HepG2 (cell line): Measurements from ENCODE around the gene OPRL1. TPM values are rescaled to one million over a fixed set of nuclear protein-coding genes. Genes with fewer than 3 reads are reported as not detected.

Source experiments
- DPF2 ChIP-seq: sonication (generic); formaldehyde crosslinking; IDR thresholded peaks from 2 replicates; pipeline ENCODE4 v1.4.0; 2020; ENCODE audit warnings: mild to moderate bottlenecking, low read depth, missing genetic modification reagents, borderline replicate concordance
- HINFP ChIP-seq: sonication (generic); formaldehyde crosslinking; IDR thresholded peaks from 2 replicates; pipeline ENCODE4 v1.4.0; 2020; ENCODE audit warnings: low read depth, mild to moderate bottlenecking, missing genetic modification reagents
- HNF1A ChIP-seq, 2 experiments: sonication (generic) in 1 of 2; formaldehyde crosslinking in 1 of 2; IDR thresholded peaks; 2 replicates each; pipeline versions ENCODE4 v1.4.0 to v1.6.1; 2016 to 2020; ENCODE audit warnings: borderline replicate concordance in 1 of 2, low read depth in 1 of 2, mild to moderate bottlenecking in 1 of 2, missing genetic modification reagents in 1 of 2
- KDM3A ChIP-seq: IDR thresholded peaks from 2 replicates; pipeline ENCODE4 v1.6.1; 2018; ENCODE audit warnings: low read depth, missing compliant biosample characterization
- MLXIP ChIP-seq: sonication (generic); formaldehyde crosslinking; IDR thresholded peaks from 2 replicates; pipeline ENCODE4 v1.9.0; 2021; ENCODE audit warnings: missing genetic modification reagents, borderline replicate concordance
- NR2F1 ChIP-seq, 2 experiments: fragments of 450-650 bp in 1 of 2; formaldehyde crosslinking in 1 of 2; IDR thresholded peaks; 2 replicates each; pipeline versions ENCODE4 v1.5.0 to v1.6.1; 2016 to 2020; ENCODE audit warnings: mild to moderate bottlenecking in 1 of 2, missing compliant biosample characterization in 1 of 2, missing genetic modification reagents in 1 of 2, moderate library complexity in 1 of 2
- RORA ChIP-seq: sonication (generic); formaldehyde crosslinking; IDR thresholded peaks from 2 replicates; pipeline ENCODE4 v1.5.0; 2020; ENCODE audit warnings: mild to moderate bottlenecking, missing genetic modification reagents, moderate library complexity
- TCF7L2 ChIP-seq: IDR thresholded peaks from 2 replicates; pipeline ENCODE4 v1.6.1; 2011; ENCODE audit warnings: mild to moderate bottlenecking, low read depth, low read length, moderate library complexity
- TRAFD1 ChIP-seq: sonication (generic); formaldehyde crosslinking; IDR thresholded peaks from 2 replicates; pipeline ENCODE4 v1.5.1; 2020; ENCODE audit warnings: missing genetic modification reagents, mild to moderate bottlenecking, borderline replicate concordance
- YEATS4 ChIP-seq: sonication (generic); formaldehyde crosslinking; IDR thresholded peaks from 2 replicates; pipeline ENCODE4 v1.4.0; 2020; ENCODE audit warnings: missing genetic modification reagents, borderline replicate concordance
- ZBTB21 ChIP-seq: sonication (generic); formaldehyde crosslinking; IDR thresholded peaks from 2 replicates; pipeline ENCODE4 v1.4.0; 2020; ENCODE audit warnings: missing genetic modification reagents
- ZC3H13 ChIP-seq: sonication (generic); formaldehyde crosslinking; IDR thresholded peaks from 2 replicates; pipeline ENCODE4 v1.8.1; 2023; ENCODE audit warnings: mild to moderate bottlenecking, missing genetic modification reagents, moderate library complexity
- ZNF17 ChIP-seq: sonication (generic); formaldehyde crosslinking; IDR thresholded peaks from 2 replicates; pipeline ENCODE4 v1.5.0; 2020; ENCODE audit warnings: mild to moderate bottlenecking, missing genetic modification reagents
- ZNF317 ChIP-seq: sonication (generic); formaldehyde crosslinking; IDR thresholded peaks from 2 replicates; pipeline ENCODE4 v1.5.0; 2020; ENCODE audit warnings: mild to moderate bottlenecking, missing genetic modification reagents
- ZNF564 ChIP-seq: sonication (generic); formaldehyde crosslinking; IDR thresholded peaks from 2 replicates; pipeline ENCODE4 v1.8.1; 2023; ENCODE audit warnings: mild to moderate bottlenecking, missing genetic modification reagents
- ZNF569 ChIP-seq: sonication (generic); formaldehyde crosslinking; IDR thresholded peaks from 2 replicates; pipeline ENCODE4 v1.5.0; 2020; ENCODE audit warnings: mild to moderate bottlenecking, missing genetic modification reagents, moderate library complexity, borderline replicate concordance
- ZNF766 ChIP-seq: sonication (generic); formaldehyde crosslinking; IDR thresholded peaks from 2 replicates; pipeline ENCODE4 v1.5.0; 2020; ENCODE audit warnings: missing genetic modification reagents, borderline replicate concordance
- ZSCAN30 ChIP-seq: sonication (generic); formaldehyde crosslinking; IDR thresholded peaks from 2 replicates; pipeline ENCODE4 v1.5.0; 2020; ENCODE audit warnings: mild to moderate bottlenecking, missing genetic modification reagents
- polyA plus RNA-seq, 8 experiments: library from polyadenylated mRNA; depleted of rRNA in 3 of 8; stranded (reverse) in 7 of 8; unstranded in 1 of 8; fragments of >200 nt; fragmentation: Illumina TruSeq in 4 of 8; extraction: Trizol in 4 of 8; gene quantifications; 2 replicates each; pipeline versions ENCODE4 v1.2.1 to v1.2.3, GENCODE V29; 2011 to 2016; ENCODE audit warnings: low read depth in 4 of 8, missing spikeins in 1 of 8, mixed read lengths in 1 of 8; ENCODE audit not compliant: insufficient read depth in 1 of 8
- total RNA-seq, 5 experiments: library from RNA; depleted of rRNA; stranded (reverse); fragments of >200 nt; fragmentation: Illumina TruSeq; extraction: Trizol; gene quantifications; 2 replicates each; pipeline ENCODE4 v1.2.3, GENCODE V29; 2016; ENCODE audit warnings: low read depth in 1 of 5

OPRL1 gene
- total and polyA plus RNA-seq, 2 of the 13 experiments (the other 11 are each of a cell fraction or from before 2014, with no cell fraction given), result 0.35 to 0.71 TPM

GRCh38 chr20:64064145-64064698, 15.7 kb upstream of the OPRL1 start (continued):
- TF ChIP-seq HNF1A (IDR thresholded peaks at IDR 0.05; ENCODE audit: low read depth), result no peak
- TF ChIP-seq HNF1A (CRISPR knock-in tag; IDR thresholded peaks at IDR 0.05; ENCODE audit: borderline replicate concordance), result peak; percentile 66
- 0 out of 2 replicates have a peak, but pooled peaks have one; percentile 30 for TF ChIP-seq ZNF569 (CRISPR knock-in tag)
- TF ChIP-seq TRAFD1 (CRISPR knock-in tag), result peak; percentile 61; the same call in 1 of the 2 replicates
- no peak for TF ChIP-seq RORA (CRISPR knock-in tag)
- TF ChIP-seq MLXIP (CRISPR knock-in tag), result peak; percentile 26; the same call in 1 of the 2 replicates
- no peak for TF ChIP-seq ZNF766
- TF ChIP-seq HINFP, result 0 out of 2 replicates have a peak, but pooled peaks have one; percentile 69
- no peak; the same call in 1 of the 2 replicates for TF ChIP-seq YEATS4 (CRISPR knock-in tag)
- no peak for TF ChIP-seq NR2F1 (CRISPR knock-in tag; IDR thresholded peaks at IDR 0.05)
- TF ChIP-seq TCF7L2, result no peak
- no peak for TF ChIP-seq ZNF564
- 0 out of 2 replicates have a peak, but pooled peaks have one; percentile 21 for TF ChIP-seq ZNF17
- TF ChIP-seq KDM3A (CRISPR knock-in tag), result no peak
- no peak for TF ChIP-seq ZSCAN30 (CRISPR knock-in tag)
- TF ChIP-seq ZNF317, result no peak
- TF ChIP-seq DPF2 (CRISPR knock-in tag), result 0 out of 2 replicates have a peak, but pooled peaks have one; percentile 46
- peak; percentile 72; the same call in 1 of the 2 replicates for TF ChIP-seq ZC3H13 (CRISPR knock-in tag)
- TF ChIP-seq ZBTB21 (CRISPR knock-in tag), result 0 out of 2 replicates have a peak, but pooled peaks have one; percentile 42
